ENCODE results near the gene VIM.

VIM gene

DNA sequence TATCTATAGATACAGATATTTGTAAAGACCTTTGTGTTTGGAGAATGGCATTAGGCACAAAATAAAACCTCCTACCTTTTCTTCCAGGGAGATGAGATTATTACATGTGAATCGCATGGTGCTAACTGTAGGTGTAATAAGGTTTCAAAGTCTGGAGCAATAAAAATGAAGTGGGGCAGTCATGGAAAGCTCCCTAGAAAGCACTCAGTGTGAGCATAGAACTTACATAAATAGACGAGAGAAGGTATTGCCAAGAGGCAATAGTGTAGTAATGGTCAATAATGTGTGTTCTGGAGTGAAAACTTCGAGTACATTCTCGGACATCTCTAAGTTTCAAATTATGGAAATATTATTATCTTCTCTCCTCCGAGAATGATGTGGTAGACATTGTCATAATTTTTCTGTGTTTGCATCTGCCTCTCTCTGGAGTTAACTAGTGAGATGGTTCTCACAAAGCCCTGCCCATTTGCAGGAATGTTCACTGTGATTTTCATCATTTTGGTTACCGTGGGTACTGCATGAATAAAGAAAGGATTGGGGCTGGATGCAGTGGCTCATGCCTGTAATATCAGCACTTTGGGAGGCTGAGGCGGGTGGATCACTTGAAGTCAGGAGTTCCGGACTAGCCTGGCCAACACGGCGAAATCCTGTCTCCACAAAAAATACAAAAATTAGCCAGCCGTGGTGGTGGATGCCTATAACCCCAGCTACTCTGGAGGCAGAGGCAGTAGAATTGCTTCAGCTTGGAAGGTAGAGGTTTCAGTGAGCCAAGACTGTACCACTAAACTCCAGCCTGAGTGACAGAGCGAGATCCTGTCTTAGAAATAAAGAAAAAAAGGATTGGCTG lies 10.6 kb downstream of the VIM start:
- Histone ChIP-seq H3K4me1 (ENCODE audit: control insufficient read depth in 1 of 2, insufficient read depth in 2 of 2, low read length in 2 of 2) (peaks cover 11 to 12% of the 10 kb centered on the region in 2 donors), H3K9me3 (ENCODE audit: control insufficient read depth in 1 of 2, low read length in 2 of 2) (no peaks in the 10 kb centered on the region), H3K27ac (ENCODE audit: low read depth, low read length) (no peak overlapping the region), H3K9ac (ENCODE audit: low read depth in 1 of 2, low read length in 2 of 2) (no peak overlapping the region), H3K27me3 (ENCODE audit: control insufficient read depth in 1 of 2, insufficient read depth in 2 of 2, low read length in 2 of 2) (no peaks in the 10 kb centered on the region), H3K36me3 (ENCODE audit: control insufficient read depth in 1 of 2, insufficient read depth in 2 of 2, low read length in 2 of 2) (peaks cover 9 to 30% of the 10 kb centered on the region in 2 donors), H3K4me3 (ENCODE audit: low read depth in 1 of 2, low read length in 2 of 2) (no peak overlapping the region)

DNA sequence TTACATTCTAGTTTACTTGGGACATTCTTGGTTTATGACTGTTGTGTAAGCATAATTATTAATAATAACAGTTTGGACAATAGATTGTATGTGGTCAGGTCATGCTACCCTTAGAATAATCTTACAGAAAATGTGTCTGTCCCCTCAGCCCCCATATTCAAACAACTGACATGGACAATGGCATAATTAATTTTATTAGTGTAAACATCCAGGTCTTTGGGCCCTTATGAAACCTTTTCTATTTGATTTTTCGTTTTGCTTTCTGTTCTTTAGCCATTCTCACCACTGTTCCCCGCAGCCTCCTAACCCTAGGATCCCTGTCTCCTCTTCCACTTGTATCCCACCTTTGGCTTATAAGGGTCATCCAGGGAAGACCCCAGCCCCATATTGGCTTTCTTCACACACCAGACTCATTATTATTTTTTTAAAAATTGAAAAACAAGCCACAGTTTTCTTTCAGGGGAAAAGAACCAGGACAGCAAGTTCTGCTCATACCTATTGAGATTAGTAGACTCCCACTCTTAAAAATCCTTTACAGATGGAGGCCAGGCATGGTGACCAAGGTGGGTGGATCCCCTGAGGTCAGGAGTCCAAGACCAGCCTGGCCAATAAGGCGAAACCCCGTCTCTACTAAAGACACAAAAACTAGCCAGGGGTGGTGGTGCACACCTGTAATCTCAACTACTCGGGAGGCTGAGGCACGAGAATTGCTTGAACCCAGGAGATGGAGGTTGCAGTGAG lies 11.5 kb downstream of the VIM start:
- Histone ChIP-seq H3K9ac (ENCODE audit: low read depth in 1 of 2, low read length in 2 of 2) (no peak overlapping the region), H3K36me3 (ENCODE audit: control insufficient read depth in 1 of 2, insufficient read depth in 2 of 2, low read length in 2 of 2) (peaks cover 8 to 22% of the 10 kb centered on the region in 2 donors), H3K27ac (ENCODE audit: low read depth, low read length) (no peak overlapping the region), H3K27me3 (ENCODE audit: control insufficient read depth in 1 of 2, insufficient read depth in 2 of 2, low read length in 2 of 2) (no peaks in the 10 kb centered on the region), H3K9me3 (ENCODE audit: control insufficient read depth in 1 of 2, low read length in 2 of 2) (no peaks in the 10 kb centered on the region), H3K4me1 (ENCODE audit: control insufficient read depth in 1 of 2, insufficient read depth in 2 of 2, low read length in 2 of 2) (peaks cover 6 to 10% of the 10 kb centered on the region in 2 donors), H3K4me3 (ENCODE audit: low read depth in 1 of 2, low read length in 2 of 2) (no peak overlapping the region)

DNA sequence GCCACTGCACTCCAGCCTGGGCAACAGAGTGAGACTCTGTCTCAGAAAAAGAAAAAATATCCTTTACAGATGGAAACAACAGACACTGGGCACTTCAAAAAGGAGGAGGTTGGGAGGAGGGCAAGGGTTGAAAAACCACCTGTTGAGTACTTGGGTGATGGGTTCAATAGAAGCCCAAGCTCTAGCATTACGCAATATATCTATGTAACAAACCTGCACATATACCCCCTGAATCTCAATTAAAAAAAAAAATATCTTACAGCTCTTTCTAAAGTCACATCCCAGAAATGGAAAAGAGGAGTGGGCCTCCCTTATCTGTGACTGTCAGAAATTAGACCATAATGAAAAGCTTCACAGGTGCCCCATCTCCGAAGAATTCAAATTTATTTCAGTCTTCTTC lies 12.1 kb downstream of the VIM start:
- H3K27ac ChIP-seq (ENCODE audit: low read depth, low read length): no peak overlapping the region

DNA sequence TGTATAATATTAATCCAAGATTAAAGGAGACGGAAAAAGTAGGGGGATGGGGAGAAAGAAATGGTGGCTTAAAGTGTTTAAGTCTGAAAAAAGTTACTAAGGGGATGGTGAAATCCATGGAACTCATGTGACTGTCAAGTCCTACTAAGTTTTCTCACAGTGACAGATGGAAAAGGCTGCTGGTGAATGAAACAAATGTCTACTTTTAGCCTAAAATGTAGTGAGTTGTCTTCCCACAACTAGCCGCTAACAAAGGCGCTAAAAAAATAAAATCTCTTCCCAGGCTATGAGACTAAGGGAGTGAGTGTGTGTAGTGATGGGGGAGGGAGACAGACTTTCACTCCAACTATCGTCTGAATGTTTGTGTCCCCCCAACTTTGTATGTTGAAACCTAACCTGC lies 12.6 kb downstream of the VIM start:
- H3K27ac ChIP-seq (ENCODE audit: low read depth, low read length): no peak overlapping the region
- H3K27me3 ChIP-seq (ENCODE audit: control insufficient read depth in 1 of 2, insufficient read depth in 2 of 2, low read length in 2 of 2): no peaks in the 10 kb centered on the region
- no peak overlapping the region for H3K4me3 ChIP-seq (ENCODE audit: low read depth in 1 of 2, low read length in 2 of 2)
- H3K4me1 ChIP-seq (ENCODE audit: control insufficient read depth in 1 of 2, insufficient read depth in 2 of 2, low read length in 2 of 2): peaks cover 0 to 2% of the 10 kb centered on the region in 2 donors
- no peak overlapping the region for H3K9ac ChIP-seq (ENCODE audit: low read depth in 1 of 2, low read length in 2 of 2)
- no peaks in the 10 kb centered on the region for H3K9me3 ChIP-seq (ENCODE audit: control insufficient read depth in 1 of 2, low read length in 2 of 2)
- H3K36me3 ChIP-seq (ENCODE audit: control insufficient read depth in 1 of 2, insufficient read depth in 2 of 2, low read length in 2 of 2): peaks cover 4 to 11% of the 10 kb centered on the region in 2 donors

More for the DNA sequence above, 12.1 kb downstream of the VIM start:
- Histone ChIP-seq H3K4me1 (ENCODE audit: control insufficient read depth in 1 of 2, insufficient read depth in 2 of 2, low read length in 2 of 2) (peaks cover under 1 to 7% of the 10 kb centered on the region in 2 donors), H3K27me3 (ENCODE audit: control insufficient read depth in 1 of 2, insufficient read depth in 2 of 2, low read length in 2 of 2) (no peaks in the 10 kb centered on the region), H3K36me3 (ENCODE audit: control insufficient read depth in 1 of 2, insufficient read depth in 2 of 2, low read length in 2 of 2) (peaks cover 6 to 16% of the 10 kb centered on the region in 2 donors), H3K9ac (ENCODE audit: low read depth in 1 of 2, low read length in 2 of 2) (no peak overlapping the region), H3K4me3 (ENCODE audit: low read depth in 1 of 2, low read length in 2 of 2) (no peak overlapping the region), H3K9me3 (ENCODE audit: control insufficient read depth in 1 of 2, low read length in 2 of 2) (no peaks in the 10 kb centered on the region)

DNA sequence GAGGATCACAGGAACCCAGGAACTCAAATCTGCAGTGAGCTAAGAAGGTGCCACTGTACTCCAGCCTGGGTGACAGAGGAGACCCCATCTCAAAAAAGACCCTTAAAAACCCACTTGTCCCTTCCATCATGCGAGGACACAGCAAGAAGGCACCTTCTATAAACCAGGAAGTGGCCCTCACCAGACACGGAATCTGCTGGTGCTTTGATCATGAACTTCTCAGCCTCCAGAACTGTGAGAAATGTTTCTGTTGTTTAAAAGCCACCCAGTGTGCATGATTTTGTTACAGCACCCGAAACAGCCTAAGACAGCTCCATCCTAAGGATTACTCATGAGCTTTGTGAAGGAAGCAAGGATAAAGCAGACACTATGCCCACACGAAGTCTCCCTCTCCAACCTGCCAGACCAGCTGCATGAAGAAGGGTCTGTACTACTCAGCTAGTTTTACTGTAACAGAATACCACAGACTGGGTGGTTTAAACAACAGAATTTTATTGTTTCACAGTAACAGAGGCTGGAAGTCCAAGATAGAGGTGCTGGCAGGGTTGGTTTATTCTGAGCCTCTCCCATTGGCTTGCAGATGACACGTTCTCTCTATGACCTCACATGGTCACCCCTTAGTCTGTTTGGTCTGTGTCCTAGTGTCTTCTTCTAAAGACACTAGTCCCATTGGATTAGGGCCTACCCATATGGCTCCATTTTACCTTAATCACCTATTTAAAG lies 13.7 kb downstream of the VIM start:
- no peak overlapping the region for H3K27ac ChIP-seq (ENCODE audit: low read depth, low read length)
- peaks cover 0 to 4% of the 10 kb centered on the region in 2 donors for H3K36me3 ChIP-seq (ENCODE audit: control insufficient read depth in 1 of 2, insufficient read depth in 2 of 2, low read length in 2 of 2)
- no peak overlapping the region for H3K9ac ChIP-seq (ENCODE audit: low read depth in 1 of 2, low read length in 2 of 2)
- H3K4me1 ChIP-seq (ENCODE audit: control insufficient read depth in 1 of 2, insufficient read depth in 2 of 2, low read length in 2 of 2): no peaks in the 10 kb centered on the region
- no peak overlapping the region for H3K4me3 ChIP-seq (ENCODE audit: low read depth in 1 of 2, low read length in 2 of 2)
- no peaks in the 10 kb centered on the region for H3K27me3 ChIP-seq (ENCODE audit: control insufficient read depth in 1 of 2, insufficient read depth in 2 of 2, low read length in 2 of 2)
- H3K9me3 ChIP-seq (ENCODE audit: control insufficient read depth in 1 of 2, low read length in 2 of 2): no peaks in the 10 kb centered on the region

DNA sequence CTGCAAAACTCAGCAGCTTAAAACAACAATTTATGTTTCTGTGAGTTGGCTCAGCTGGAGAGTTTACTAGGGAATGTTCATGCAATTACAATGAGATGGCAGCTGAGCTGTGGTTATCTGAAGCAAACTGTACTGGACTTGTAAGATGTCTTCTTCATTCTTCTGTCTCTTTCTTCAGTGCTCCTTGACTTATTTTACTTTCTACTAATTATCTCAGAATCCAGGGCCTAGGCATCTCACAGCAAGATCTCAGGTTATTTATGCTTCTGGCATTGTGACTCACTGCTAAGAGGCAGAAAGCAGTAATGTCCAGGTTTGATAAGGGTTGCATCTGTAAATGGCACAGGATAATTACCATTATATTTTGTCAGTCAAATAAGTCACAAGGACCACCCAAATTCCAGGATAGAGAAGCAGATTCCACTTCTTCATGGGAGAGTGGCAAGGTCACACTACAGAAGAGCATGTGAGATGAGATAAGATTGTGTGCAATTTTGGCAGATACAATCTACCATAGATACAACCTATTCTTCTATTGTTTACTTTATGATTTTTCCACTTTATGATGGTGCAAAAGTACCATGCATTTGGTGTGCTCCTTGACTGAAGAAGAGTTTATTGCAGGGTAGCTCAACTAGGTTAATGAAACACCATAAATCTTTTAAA lies 16.8 kb downstream of the VIM start:
- H3K4me1 ChIP-seq (ENCODE audit: control insufficient read depth in 1 of 2, insufficient read depth in 2 of 2, low read length in 2 of 2): no peaks in the 10 kb centered on the region
- no peak overlapping the region for H3K27ac ChIP-seq (ENCODE audit: low read depth, low read length)
- no peaks in the 10 kb centered on the region for H3K9me3 ChIP-seq (ENCODE audit: control insufficient read depth in 1 of 2, low read length in 2 of 2)

DNA sequence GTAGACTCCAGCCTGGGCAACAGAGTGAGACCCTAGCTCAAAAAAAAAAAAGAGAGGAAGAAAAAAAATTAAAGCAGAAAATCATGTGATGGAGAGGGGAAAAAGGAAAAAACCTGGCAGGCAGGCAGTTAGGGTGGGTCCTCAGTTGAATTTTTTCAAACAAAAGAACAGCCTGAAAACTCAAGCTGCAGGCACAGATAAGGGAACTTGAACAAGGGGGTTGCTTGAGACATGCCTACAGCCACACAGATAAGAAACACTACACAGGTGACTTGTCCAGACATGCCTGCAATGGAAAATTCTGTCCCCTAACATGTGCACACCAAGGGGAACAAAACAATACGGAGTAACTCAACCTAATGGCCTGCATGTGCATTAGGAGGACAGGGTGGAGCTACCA lies 19.2 kb downstream of the VIM start:
- Histone ChIP-seq H3K27ac (ENCODE audit: low read depth, low read length) (no peak overlapping the region), H3K9me3 (ENCODE audit: control insufficient read depth in 1 of 2, low read length in 2 of 2) (no peaks in the 10 kb centered on the region), H3K9ac (ENCODE audit: low read depth in 1 of 2, low read length in 2 of 2) (no peak overlapping the region), H3K36me3 (ENCODE audit: control insufficient read depth in 1 of 2, insufficient read depth in 2 of 2, low read length in 2 of 2) (no peaks in the 10 kb centered on the region), H3K4me1 (ENCODE audit: control insufficient read depth in 1 of 2, insufficient read depth in 2 of 2, low read length in 2 of 2) (no peaks in the 10 kb centered on the region), H3K4me3 (ENCODE audit: low read depth in 1 of 2, low read length in 2 of 2) (no peak overlapping the region), H3K27me3 (ENCODE audit: control insufficient read depth in 1 of 2, insufficient read depth in 2 of 2, low read length in 2 of 2) (no peaks in the 10 kb centered on the region)

More for the DNA sequence above, 16.8 kb downstream of the VIM start:
- Histone ChIP-seq H3K27me3 (ENCODE audit: control insufficient read depth in 1 of 2, insufficient read depth in 2 of 2, low read length in 2 of 2) (no peaks in the 10 kb centered on the region), H3K4me3 (ENCODE audit: low read depth in 1 of 2, low read length in 2 of 2) (no peak overlapping the region), H3K9ac (ENCODE audit: low read depth in 1 of 2, low read length in 2 of 2) (no peak overlapping the region), H3K36me3 (ENCODE audit: control insufficient read depth in 1 of 2, insufficient read depth in 2 of 2, low read length in 2 of 2) (no peaks in the 10 kb centered on the region)

DNA sequence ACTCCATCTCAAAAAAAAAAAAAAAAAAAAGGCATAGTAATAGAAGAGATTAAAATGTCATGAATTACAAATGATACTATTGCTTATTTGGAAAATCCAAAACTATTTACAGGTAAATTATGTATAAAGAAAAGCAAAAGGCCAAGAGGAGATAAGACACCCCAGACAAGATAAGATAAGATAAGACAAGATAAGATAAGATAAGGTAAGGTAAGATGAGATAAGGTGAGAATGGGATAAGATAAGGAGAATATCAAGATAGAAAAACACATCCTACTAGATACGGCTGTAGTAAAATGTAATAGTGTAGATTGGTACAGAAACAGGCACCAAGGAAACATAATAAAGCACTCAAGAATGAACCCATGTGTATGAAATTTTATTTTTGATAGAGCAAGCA lies 20.9 kb downstream of the VIM start:
- Histone ChIP-seq H3K36me3 (ENCODE audit: control insufficient read depth in 1 of 2, insufficient read depth in 2 of 2, low read length in 2 of 2) (no peaks in the 10 kb centered on the region), H3K27ac (ENCODE audit: low read depth, low read length) (no peak overlapping the region), H3K27me3 (ENCODE audit: control insufficient read depth in 1 of 2, insufficient read depth in 2 of 2, low read length in 2 of 2) (no peaks in the 10 kb centered on the region), H3K4me1 (ENCODE audit: control insufficient read depth in 1 of 2, insufficient read depth in 2 of 2, low read length in 2 of 2) (no peaks in the 10 kb centered on the region), H3K9me3 (ENCODE audit: control insufficient read depth in 1 of 2, low read length in 2 of 2) (no peaks in the 10 kb centered on the region), H3K4me3 (ENCODE audit: low read depth in 1 of 2, low read length in 2 of 2) (no peak overlapping the region), H3K9ac (ENCODE audit: low read depth in 1 of 2, low read length in 2 of 2) (no peak overlapping the region)

DNA sequence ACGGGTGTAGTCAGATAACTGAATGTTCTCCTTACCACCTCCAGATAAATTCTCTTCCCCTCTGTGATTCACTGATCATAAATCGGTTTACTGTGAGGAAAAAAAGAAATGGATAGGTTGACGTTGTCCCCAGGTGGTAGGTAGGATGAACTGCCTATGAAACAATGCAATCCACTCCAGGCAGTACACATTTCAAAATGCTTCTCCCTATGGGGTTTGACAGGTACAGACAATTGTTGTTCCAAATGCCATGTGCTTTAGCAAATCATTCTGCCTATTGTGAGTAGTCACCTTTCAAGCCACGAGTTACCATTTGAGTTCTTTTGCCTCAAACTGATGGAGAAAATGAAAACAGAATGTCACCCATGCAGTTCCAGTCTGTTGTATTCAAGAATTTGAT lies 21.8 kb downstream of the VIM start:
- Histone ChIP-seq H3K9me3 (ENCODE audit: control insufficient read depth in 1 of 2, low read length in 2 of 2) (no peaks in the 10 kb centered on the region), H3K36me3 (ENCODE audit: control insufficient read depth in 1 of 2, insufficient read depth in 2 of 2, low read length in 2 of 2) (no peaks in the 10 kb centered on the region), H3K4me1 (ENCODE audit: control insufficient read depth in 1 of 2, insufficient read depth in 2 of 2, low read length in 2 of 2) (no peaks in the 10 kb centered on the region), H3K9ac (ENCODE audit: low read depth in 1 of 2, low read length in 2 of 2) (no peak overlapping the region), H3K27me3 (ENCODE audit: control insufficient read depth in 1 of 2, insufficient read depth in 2 of 2, low read length in 2 of 2) (no peaks in the 10 kb centered on the region), H3K4me3 (ENCODE audit: low read depth in 1 of 2, low read length in 2 of 2) (no peak overlapping the region), H3K27ac (ENCODE audit: low read depth, low read length) (no peak overlapping the region)

Measured in duodenal mucosa (tissue), 2 donors.